Progenitor cell of endocrine pancreas (in vitro differentiated cells): Measurements from ENCODE around the gene ZNF8. TPM values are rescaled to one million over a fixed set of nuclear protein-coding genes. Genes with fewer than 3 reads are reported as not detected.
"Not testable (repeated sequence)": the region's sequence is repeated elsewhere in the genome, so short reads cannot be mapped to it uniquely, and the experiment has no call there.

Experiments used
- DNase-seq: peaks from one replicate; pipeline ENCODE4 v3.0.0; 2021; ENCODE audit warnings: low spot score; ENCODE audit not compliant: unreplicated experiment
- H3K27ac Mint-ChIP-seq: 2 replicates; pipeline ENCODE4 v1.8.0; 2021; ENCODE audit warnings: mild to moderate bottlenecking, moderate library complexity, mixed read lengths
- H3K27me3 Mint-ChIP-seq: 2 replicates; pipeline ENCODE4 v1.8.0; 2021; ENCODE audit warnings: mixed read lengths
- H3K36me3 Mint-ChIP-seq: 2 replicates; pipeline ENCODE4 v1.8.0; 2022; ENCODE audit warnings: mixed read lengths; ENCODE audit not compliant: insufficient read depth
- H3K4me1 Mint-ChIP-seq: 2 replicates; pipeline ENCODE4 v1.8.0; 2021; ENCODE audit warnings: low read depth, mixed read lengths
- H3K4me3 Mint-ChIP-seq: 2 replicates; pipeline ENCODE4 v1.8.0; 2021; ENCODE audit warnings: low read depth, mild to moderate bottlenecking, moderate library complexity, mixed read lengths
- H3K9me3 Mint-ChIP-seq: 2 replicates; pipeline ENCODE4 v1.8.0; 2021; ENCODE audit warnings: low read depth, mixed read lengths
- total RNA-seq: library from RNA; stranded (reverse); gene quantifications from 2 replicates; pipeline ENCODE4 v1.2.1, GENCODE V29; 2021
- TF ChIP-seq, protein P1 (sequence below): fragments of 200-600 bp; sonication (generic); IDR thresholded peaks from one replicate; pipeline ENCODE4 v1.5.0; 2021; ENCODE audit warnings: antibody characterized with exemption, mild to moderate bottlenecking; ENCODE audit not compliant: unreplicated experiment

Gene ZNF8
- total RNA-seq, 1 donor from 2014 or later, result 18.2 TPM

DNA sequence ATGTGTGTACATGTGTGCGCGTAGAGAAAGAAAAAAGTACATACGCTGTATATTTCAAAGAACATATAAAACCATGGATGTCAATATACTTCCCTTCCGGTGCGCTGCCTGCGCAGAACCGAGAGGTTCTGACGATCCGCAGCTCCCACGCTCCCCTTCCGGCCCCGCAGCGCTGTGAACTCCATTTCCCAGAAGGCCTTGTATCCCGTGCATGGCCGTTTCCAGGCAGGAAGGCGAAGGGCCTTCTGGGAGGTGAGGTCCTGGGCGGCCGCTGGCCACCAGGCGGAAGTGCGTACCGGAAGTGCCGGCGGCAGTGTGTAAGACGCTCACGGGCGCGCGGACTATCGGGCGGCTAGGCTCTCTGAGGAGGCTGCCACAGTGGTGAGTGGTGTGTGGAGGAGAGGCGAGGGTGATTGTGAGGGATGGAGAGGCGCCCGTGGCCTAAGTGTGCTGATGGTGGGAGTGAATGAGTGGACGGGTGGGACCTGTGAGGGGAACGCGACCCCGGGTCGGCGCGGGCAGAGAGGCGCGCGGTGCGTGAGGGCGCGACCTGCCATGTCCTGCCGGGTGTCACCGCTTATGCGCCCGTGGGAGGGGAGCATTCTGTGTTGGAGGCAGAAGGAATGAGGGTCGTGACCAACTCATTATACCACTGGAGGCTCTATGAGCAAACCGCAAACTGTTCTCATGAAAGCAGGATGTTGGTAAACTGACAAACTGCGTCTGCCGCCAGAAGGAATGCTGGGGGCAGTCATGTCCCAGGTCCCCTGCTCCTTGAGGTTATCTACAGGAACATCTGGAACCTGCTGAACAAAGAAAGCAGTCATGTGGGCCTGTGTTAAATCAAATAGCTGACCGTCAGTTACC, 26.5 kb downstream of the ZNF8 start, which contains the start of gene ERVK3-1:
Gene ERVK3-1, plus strand, starts transcription at position 313 of the 867 bp plus-strand sequence. CDS start 6,792 bp downstream, outside the sequence.
- H3K36me3 Mint-ChIP-seq, result peaks cover 27% of the 10 kb centered on the region
- peak within 1 kb of the TSS; percentile 100 for H3K4me3 Mint-ChIP-seq

DNA sequence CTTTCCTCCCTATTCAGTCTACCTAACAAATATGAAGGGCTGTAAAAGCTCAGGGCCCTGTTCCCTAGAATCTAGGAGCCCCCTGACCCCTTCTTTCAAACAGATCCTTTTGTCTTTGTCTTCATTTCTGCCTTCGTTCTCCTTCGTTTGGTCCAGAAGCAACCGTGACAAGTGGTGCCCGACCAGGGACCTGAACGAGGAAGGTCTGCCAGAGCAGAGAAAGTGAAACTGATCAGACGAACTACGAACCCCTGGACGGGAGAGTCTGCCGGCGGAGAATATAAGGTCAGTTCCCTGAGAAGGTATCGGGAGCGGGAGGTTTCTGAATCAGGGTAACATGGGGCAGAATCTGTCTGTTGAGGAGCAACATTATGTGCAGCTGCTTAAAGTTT, 27.2 kb downstream of the ZNF8 start:
- peak overlapping the region; percentile 100 for H3K4me3 Mint-ChIP-seq
- no peaks in the 10 kb centered on the region for H3K9me3 Mint-ChIP-seq
- H3K27me3 Mint-ChIP-seq, result no peaks in the 10 kb centered on the region
- no peak for DNase-seq
- peak overlapping the region; percentile 97 for H3K27ac Mint-ChIP-seq
- TF ChIP-seq, protein P1, sequence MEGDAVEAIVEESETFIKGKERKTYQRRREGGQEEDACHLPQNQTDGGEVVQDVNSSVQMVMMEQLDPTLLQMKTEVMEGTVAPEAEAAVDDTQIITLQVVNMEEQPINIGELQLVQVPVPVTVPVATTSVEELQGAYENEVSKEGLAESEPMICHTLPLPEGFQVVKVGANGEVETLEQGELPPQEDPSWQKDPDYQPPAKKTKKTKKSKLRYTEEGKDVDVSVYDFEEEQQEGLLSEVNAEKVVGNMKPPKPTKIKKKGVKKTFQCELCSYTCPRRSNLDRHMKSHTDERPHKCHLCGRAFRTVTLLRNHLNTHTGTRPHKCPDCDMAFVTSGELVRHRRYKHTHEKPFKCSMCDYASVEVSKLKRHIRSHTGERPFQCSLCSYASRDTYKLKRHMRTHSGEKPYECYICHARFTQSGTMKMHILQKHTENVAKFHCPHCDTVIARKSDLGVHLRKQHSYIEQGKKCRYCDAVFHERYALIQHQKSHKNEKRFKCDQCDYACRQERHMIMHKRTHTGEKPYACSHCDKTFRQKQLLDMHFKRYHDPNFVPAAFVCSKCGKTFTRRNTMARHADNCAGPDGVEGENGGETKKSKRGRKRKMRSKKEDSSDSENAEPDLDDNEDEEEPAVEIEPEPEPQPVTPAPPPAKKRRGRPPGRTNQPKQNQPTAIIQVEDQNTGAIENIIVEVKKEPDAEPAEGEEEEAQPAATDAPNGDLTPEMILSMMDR, result no peak
- peaks cover 25% of the 10 kb centered on the region for H3K36me3 Mint-ChIP-seq
- H3K4me1 Mint-ChIP-seq, result peaks cover 26% of the 10 kb centered on the region

More for the DNA sequence above, 26.5 kb downstream of the ZNF8 start, which contains the start of gene ERVK3-1:
- peak; percentile 78 for DNase-seq
- H3K27ac Mint-ChIP-seq, result peak within 1 kb of the TSS; percentile 97
- H3K4me1 Mint-ChIP-seq, result peaks cover 26% of the 10 kb centered on the region
- TF ChIP-seq, protein P1, result no peak
- H3K9me3 Mint-ChIP-seq, result no peaks in the 10 kb centered on the region
- H3K27me3 Mint-ChIP-seq, result no peaks in the 10 kb centered on the region

DNA sequence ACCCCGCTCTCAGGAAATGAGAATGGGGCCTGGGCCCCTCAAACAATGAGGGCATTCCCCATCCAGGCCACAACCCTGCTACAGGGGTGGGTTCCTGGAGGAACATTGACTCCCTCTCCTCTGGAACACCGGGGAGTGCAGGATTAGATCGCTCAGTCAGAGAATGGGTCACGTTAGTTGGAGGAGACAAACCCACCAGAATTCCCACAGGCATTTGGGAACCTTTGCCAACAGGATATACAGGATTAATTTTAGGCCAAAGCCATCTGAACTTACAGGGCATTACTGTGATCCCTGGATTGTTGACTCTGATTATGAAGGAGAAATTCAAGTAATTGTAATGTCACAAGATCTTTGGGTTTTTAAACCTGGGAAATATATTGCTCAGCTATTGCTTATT, 29.0 kb downstream of the ZNF8 start:
- no peak overlapping the region for H3K4me3 Mint-ChIP-seq
- no peak overlapping the region for H3K27ac Mint-ChIP-seq
- peaks cover 26% of the 10 kb centered on the region for H3K4me1 Mint-ChIP-seq
- TF ChIP-seq, protein P1, result no peak
- no peak for DNase-seq
- H3K36me3 Mint-ChIP-seq, result peaks cover 32% of the 10 kb centered on the region
- H3K27me3 Mint-ChIP-seq, result no peaks in the 10 kb centered on the region
- H3K9me3 Mint-ChIP-seq, result no peaks in the 10 kb centered on the region

DNA sequence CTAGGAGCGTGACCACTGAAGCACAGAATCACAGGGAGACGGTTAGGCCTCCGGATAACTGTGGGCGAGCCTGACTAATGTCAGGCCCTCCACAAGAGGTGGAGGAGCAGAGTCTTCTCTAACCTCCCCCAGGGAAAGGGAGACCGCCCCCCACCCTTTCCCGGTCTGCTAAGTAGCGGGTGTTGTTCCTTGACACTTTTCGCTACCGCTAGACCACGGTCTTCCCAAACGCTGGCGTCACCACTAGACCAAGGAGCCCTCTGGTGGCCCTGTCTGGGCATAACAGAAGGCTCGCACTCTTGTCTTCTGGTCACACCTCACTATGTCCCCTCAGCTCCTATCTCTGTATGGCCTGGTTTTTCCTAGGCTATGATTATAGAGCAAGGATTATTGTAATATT, 31.9 kb downstream of the ZNF8 start:
- H3K27ac Mint-ChIP-seq, H3K9me3 Mint-ChIP-seq, H3K4me3 Mint-ChIP-seq, H3K27me3 Mint-ChIP-seq: not testable (repeated sequence)
- Mint-ChIP-seq H3K36me3 (peaks cover 41% of the 10 kb centered on the region), H3K4me1 (peaks cover 14% of the 10 kb centered on the region)
- TF ChIP-seq, protein P1, result peak; percentile 60
- DNase-seq, result peak; percentile 22

DNA sequence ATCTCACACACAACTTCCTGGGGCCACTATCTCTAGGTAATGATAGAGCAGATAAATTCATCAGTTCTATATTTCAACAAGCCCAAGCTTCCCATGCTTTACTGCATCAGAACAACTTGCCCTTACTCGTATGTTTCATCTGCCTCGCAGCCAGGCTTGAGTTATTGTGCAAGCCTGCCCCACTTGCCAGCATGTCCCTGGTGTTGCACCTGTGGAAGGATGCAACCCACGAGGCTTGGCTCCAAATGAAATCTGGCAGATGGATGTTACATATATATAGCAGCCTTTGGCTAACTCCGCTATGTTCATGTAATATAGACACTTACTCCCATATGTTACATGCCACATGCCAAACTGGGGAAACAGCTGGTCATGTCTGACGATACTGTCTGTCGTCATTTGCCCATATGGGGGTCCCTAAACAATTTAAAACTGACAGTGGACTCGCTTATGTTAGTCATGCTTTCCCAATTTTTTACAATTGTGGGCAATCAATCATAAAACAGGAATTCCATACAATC, 32.6 kb downstream of the ZNF8 start:
- Mint-ChIP-seq H3K36me3 (peaks cover 41% of the 10 kb centered on the region), H3K27me3 (no peaks in the 10 kb centered on the region), H3K4me3 (no peak overlapping the region), H3K4me1 (peaks cover 8% of the 10 kb centered on the region), H3K27ac (no peak overlapping the region), H3K9me3 (no peaks in the 10 kb centered on the region)
- TF ChIP-seq, protein P1, result no peak
- DNase-seq, result no peak
